ENCODE data around the gene MCOLN1.

MCOLN1 gene

GRCh38 chr19:7529246-7529600, 6.8 kb downstream of the MCOLN1 start:
- Histone ChIP-seq H3K4me1 (no peaks in the 10 kb centered on the region), H3K4me3 (ENCODE audit: low read depth, low read length) (no peak overlapping the region), H3K4me2 (ENCODE audit: low read length) (no peak overlapping the region), H3K36me3 (ENCODE audit: control insufficient read depth, insufficient read depth, low read length) (no peaks in the 10 kb centered on the region), H2AFZ (no peak overlapping the region), H3K9ac (no peak overlapping the region), H3K27me3 (ENCODE audit: control insufficient read depth, insufficient read depth, low read length) (no peaks in the 10 kb centered on the region), H3K27ac (no peak overlapping the region), H3K9me3 (ENCODE audit: control insufficient read depth, low read length) (no peaks in the 10 kb centered on the region), H3K79me2 (peaks cover under 1% of the 10 kb centered on the region)
- TF ChIP-seq CTCF (IDR thresholded peaks at IDR 0.05): no peak

GRCh38 chr19:7529610-7530490, 7.4 kb downstream of the MCOLN1 start:
- no peak for TF ChIP-seq CTCF (IDR thresholded peaks at IDR 0.05)
- Histone ChIP-seq H3K27ac (no peak overlapping the region), H2AFZ (no peak overlapping the region), H3K9ac (no peak overlapping the region), H3K79me2 (no peaks in the 10 kb centered on the region), H3K36me3 (ENCODE audit: control insufficient read depth, insufficient read depth, low read length) (no peaks in the 10 kb centered on the region), H3K27me3 (ENCODE audit: control insufficient read depth, insufficient read depth, low read length) (no peaks in the 10 kb centered on the region), H3K9me3 (ENCODE audit: control insufficient read depth, low read length) (no peaks in the 10 kb centered on the region), H3K4me3 (ENCODE audit: low read depth, low read length) (no peak overlapping the region), H3K4me2 (ENCODE audit: low read length) (no peak overlapping the region), H3K4me1 (no peaks in the 10 kb centered on the region)

GRCh38 chr19:7533281-7533885, 11.0 kb downstream of the MCOLN1 start:
- no peaks in the 10 kb centered on the region for H3K4me1 ChIP-seq
- no peak for TF ChIP-seq CTCF (IDR thresholded peaks at IDR 0.05)
- peak overlapping the region; percentile 91 for H2AFZ ChIP-seq
- H3K27ac ChIP-seq: peak overlapping the region; percentile 86
- no peaks in the 10 kb centered on the region for H3K79me2 ChIP-seq
- peak overlapping the region; percentile 61 for H3K4me2 ChIP-seq (ENCODE audit: low read length)
- H3K36me3 ChIP-seq (ENCODE audit: control insufficient read depth, insufficient read depth, low read length): no peaks in the 10 kb centered on the region
- no peak overlapping the region for H3K9ac ChIP-seq
- no peaks in the 10 kb centered on the region for H3K27me3 ChIP-seq (ENCODE audit: control insufficient read depth, insufficient read depth, low read length)
- H3K9me3 ChIP-seq (ENCODE audit: control insufficient read depth, low read length): no peaks in the 10 kb centered on the region
- H3K4me3 ChIP-seq (ENCODE audit: low read depth, low read length): peak overlapping the region; percentile 62

DNA sequence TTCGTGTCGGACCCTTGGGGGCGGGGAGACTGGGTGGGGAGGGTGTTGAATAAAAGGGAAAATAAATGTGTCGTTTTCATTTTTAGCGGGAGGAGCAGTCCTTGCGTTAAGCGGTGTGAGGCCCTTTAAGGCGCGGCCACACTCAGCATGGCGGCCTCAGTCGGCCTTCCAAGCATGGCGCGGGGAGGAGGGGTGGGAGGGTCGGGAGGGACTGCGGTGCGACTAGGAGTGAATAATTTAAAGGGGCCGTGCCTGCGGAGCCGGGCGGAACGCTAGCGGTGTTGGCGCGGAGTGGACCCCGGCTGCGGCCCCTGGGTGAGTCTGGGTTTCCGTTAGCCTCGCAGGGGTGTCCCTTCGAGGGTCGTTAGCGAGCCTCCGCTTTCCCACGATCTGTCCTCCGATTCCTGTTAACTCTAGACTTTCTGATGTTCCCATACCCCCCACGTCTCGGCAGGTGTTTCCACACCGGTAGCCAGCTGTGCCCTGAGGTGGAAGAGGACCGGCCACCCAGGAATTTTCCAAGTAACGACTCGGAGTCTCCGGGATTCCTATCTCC, 11.6 kb downstream of the MCOLN1 start:
- H3K27ac ChIP-seq: peak overlapping the region; percentile 86
- no peaks in the 10 kb centered on the region for H3K36me3 ChIP-seq (ENCODE audit: control insufficient read depth, insufficient read depth, low read length)
- no peaks in the 10 kb centered on the region for H3K27me3 ChIP-seq (ENCODE audit: control insufficient read depth, insufficient read depth, low read length)
- no peak overlapping the region for H3K9ac ChIP-seq
- peak overlapping the region; percentile 61 for H3K4me2 ChIP-seq (ENCODE audit: low read length)
- H3K9me3 ChIP-seq (ENCODE audit: control insufficient read depth, low read length): no peaks in the 10 kb centered on the region
- H3K4me1 ChIP-seq: no peaks in the 10 kb centered on the region
- H2AFZ ChIP-seq: peak overlapping the region; percentile 91
- peak overlapping the region; percentile 62 for H3K4me3 ChIP-seq (ENCODE audit: low read depth, low read length)
- TF ChIP-seq CTCF (IDR thresholded peaks at IDR 0.05): no peak
- H3K79me2 ChIP-seq: no peaks in the 10 kb centered on the region

Measured in parathyroid adenoma (tissue), 2 donors.